GM21367 (cell line): ENCODE measurements around the gene NFATC1.
A peak's percentile ranks its signal among the peaks of the same experiment; 100 is the strongest.

Source experiments
- ATAC-seq: cut with Tn5 transposase; IDR thresholded peaks from one replicate; pipeline ENCODE4 v1.9.1; 2021; ENCODE audit not compliant: unreplicated experiment

Gene NFATC1

DNA sequence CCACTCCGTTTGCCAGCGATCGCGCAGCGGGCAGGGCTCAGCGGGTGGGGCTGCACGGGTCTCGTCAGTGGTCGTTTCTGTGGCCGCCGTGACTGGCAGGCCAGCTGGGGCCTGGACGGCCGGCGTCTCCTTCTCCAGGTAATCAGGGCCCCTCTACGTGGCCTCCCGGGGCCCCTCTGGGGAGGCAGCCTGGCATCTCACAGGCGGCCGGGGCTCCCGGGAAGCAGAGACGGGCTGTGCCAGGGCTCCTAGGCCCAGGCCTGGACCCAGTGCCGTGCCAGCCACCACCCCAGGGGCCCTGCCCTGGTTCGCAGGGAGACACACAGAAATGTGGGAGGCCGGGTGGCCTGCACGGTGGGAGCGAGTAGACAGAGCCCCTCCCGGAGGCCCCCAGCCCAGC lies 59.5 kb downstream of the NFATC1 start:
- ATAC-seq = no peak

DNA sequence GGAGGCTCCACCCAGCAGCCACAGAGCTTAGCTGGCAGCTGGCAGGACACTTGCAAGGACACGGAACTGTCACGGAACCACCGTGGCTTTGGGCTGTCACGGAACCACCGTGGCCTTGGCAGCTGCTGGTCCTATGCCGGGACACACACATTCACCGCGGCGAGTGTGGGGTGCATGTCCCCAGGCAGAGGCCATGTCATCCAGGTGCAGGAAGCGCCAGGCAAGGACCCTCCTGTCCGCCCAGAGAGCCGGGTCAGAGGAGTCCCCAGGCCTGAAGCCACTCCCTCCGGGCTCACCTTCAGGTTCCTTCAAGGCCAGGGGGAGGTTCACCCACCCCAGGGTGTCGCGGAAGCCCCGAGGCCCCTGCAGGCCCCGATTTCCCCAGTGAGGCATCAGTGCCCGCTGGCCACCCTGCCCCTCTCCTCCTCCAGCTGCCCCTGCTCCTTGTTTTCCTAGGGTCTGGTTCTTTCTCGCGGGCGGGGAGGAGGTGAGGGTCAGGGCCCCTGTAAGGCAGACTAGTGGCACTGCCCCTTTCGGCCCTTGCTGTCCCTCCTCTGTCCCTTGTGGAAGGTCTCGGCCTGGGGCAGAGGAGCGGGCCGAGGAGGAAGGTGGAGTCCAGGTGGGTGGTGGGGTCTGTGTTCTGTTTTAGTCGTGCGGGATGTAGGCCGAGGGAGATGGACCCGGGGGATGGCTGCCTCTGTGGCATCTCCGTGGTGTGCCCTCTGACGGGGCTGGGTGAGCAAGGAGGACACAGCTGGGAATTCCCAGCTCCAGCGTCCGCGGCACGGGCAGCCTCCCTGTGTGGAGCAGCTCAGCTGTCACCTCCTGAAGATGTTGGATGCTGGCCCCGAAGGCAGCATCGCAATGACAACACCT lies 60.6 kb downstream of the NFATC1 start:
- ATAC-seq = no peak

DNA sequence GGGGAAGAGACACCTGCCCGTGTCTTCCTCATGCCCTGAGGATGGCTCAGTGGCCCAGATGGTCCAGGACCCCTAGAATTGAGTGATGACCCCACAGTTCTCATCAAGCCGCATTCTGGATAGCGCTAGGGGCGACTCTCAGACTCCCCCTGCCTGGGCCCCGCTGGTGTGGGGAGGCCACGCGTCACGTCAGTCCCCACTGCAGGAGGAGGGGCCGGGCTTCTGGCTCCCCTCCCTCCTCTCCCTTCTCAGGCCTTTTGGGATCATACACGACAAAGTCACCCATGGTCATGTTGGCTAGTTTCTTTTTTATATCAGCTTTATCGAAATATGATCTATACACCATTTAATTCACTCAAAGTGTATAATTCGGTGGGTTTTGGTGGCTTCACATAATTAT lies 61.5 kb downstream of the NFATC1 start:
- no peak for ATAC-seq

DNA sequence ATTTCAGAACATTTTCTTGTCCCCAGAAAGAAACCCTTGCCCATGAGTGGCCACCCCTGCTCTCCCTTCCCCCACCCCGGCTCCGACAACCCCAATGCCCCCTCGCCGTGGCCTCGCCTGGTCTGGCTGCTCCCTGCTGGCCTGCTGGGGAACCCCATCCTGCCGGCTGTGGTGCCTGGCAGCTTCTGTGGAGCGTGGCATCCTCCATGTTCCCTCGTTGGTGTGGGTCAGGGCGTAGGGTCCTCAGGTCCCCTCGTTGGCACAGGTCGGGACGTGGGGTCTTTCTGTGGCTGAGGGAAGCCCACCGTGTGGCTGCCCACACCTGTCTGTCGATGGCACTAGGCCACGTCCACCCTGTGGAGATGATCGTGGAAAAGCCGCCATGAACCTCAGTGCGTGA lies 61.9 kb downstream of the NFATC1 start:
- ATAC-seq = no peak

DNA sequence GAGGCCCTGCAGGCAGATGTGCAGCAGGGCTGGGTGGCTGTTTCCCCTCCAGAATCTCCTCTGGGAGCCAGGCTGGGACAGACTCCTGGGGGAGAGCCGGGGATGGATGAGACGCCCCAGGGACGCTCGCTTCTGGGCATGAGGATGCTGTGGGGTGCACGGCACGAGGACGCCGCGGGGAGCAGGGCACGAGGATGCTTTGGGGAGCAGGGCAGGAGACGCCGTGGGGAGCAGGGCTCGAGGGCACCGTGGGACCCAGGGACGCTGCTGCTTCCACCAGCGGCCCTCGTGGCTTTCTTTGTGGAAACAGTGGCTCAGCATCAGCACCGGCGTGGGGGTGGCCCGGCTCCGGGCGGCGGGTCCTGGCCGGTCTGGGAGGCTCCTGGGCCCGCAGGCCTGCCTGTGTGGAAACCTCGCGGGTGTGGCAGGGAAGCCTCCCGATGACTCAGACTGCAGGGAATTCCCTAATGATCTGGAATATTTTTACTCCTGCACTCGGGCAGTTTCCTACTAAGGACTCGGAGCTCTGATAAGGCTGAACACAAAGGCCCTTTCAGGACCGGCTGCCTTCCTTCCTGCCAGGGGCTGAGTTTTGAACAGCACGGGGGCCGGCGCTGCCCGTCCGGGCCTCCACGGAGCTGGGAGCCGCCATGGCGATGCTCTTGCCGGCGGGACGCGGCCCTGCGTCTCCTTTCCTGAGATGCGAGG lies 62.6 kb downstream of the NFATC1 start:
- ATAC-seq = no peak

DNA sequence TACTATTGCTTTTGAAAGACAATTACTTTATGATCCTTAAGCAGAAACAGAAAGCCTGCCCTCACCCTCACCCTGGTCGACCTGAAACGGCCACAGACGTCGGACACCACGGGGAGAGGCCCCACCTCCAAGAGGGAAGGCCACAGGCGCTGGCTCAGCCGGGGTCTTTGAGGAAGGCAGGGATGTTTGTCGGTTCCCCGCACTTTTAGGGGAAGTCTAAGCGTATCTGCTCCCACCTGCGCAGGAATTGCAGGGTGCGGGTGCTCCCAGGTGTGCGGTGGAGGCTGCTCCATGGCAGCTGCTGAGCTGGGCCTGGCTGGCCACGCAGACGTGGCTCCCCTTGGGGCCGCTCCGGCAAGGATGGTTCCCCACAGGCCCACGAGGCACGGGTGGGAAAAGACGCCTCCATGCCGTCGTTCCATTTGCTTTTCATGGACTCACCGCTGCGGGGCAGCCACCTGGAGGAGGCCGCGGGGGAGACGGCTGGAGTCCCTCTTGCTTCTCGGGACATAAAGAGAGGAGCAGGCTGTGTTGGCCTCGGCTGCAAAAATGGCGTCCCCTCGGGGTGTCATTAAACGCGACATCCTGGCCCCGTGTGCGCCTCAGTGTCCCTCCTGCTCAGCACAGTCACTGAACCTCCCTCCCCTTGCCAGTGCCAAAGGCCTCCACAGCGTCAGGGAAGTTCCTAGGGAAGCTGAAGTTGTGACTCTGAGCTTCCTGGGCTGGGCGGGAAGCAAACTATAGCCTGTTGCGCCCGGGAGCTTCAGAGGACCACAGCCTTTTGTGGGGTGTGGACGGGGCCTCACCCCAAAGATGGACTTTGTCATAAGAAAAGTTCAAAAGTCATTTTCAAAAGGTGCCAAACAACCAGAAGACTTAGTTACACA lies 63.4 kb downstream of the NFATC1 start:
- ATAC-seq = no peak

DNA sequence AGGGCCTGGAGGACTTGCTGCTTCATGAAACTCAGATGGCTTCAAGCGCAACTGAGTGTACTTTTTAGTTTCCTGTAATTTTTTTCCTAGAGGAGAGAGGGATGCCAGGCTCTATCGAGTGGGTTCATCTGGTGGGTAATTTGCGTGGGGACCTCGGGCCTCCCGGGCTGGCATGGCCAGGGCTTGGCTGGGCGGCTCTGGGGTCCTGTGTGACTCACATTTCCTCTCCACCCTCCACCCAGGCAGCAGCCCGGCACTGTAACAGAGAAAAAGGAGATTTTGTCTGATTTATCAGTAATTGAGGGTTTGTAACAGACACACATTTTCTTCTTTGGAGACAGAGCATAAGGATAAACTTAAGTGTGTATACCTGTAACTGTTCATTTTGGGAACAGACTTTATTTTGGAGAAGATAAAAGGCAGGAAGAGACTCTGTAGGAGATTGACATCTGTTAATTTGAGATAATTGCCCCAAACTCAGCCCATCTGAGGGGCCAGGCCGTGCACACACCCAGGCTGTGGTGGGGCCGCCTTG lies 64.3 kb downstream of the NFATC1 start:
- ATAC-seq = no peak

DNA sequence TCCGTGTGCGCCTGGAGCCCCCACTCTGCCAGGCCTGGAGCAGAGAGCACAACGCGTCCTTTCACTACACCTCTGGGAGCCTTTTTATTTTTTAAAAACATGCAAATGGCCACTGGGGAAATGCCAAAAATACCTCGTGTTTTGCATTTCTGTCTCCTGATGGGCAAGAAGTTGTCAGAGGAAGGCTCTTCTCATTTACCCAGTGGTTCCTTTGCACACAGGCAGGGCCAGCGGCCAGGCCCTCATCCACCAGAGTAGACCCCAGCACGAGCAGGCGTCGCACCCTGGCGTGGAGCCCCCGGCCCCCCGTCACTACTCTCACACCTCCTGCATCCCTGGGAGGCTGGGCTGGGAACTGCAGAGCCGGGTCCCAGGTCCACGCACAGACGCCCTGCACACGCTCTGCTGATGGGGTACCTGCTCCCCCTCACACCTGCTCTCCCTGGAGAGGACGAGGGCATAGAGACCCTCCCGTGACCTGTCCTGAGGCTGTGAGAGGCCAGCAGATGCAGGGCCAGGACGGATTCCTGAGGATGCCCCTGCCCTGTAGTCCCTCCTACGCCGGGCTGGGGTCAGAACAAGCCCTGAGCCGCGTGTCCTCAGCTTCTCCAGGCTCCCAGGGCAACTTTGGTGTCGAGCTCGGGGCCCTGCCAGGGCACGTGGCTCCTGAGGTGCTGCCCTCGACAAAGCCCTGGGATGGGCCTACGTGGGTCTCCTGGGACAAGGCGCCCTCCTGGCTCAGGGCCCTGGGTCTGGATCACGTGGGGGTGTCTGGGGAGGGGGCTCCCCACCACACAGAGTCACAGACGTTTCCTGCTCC lies 65.0 kb downstream of the NFATC1 start:
- peak; percentile 68 for ATAC-seq

DNA sequence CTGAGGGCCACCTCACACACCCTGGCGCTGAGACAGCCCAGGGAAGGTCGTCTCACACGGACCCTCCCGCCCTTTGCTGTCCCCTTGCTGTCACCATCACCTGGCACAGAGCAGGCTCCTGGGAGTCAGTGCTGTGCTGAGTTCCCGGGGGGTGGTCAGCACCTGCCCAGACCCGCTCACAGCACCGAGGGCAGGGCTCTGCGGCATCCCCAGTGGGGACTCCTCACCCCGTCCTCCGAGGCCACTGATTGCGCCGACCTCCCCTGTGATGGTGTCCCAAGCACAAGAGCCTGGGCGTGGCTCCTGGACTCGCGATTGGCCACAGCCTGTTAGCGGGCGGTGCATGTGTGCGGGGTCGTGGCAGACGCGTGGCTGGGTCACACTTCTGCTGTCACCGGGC lies 65.9 kb downstream of the NFATC1 start:
- no peak for ATAC-seq

DNA sequence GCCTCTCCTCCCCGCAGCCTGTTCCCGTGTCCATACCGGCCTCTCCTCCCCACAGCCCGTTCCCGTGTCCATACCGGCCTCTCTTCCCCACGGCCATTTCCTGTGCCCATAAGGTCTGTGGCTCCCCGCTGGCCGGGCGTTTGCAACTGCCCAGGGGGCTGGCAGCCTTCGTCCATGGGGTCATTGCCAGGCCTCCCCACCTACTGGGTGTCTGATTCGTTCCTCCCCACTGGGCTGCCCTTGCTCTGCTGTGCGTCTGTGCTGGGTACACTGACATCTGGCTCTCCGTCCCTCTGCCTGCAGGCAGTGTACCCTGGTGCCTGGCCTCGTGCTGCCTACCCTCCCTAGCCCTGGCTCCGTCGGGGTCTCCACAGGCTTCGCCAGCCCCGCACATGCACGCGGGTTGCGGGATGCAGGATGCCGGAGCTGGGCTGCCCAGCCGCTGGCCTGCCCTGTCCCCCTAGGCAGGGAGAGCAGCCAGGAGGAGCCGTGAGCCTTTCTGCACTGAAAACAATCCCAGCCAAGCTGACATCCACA lies 67.8 kb downstream of the NFATC1 start:
- ATAC-seq = no peak

DNA sequence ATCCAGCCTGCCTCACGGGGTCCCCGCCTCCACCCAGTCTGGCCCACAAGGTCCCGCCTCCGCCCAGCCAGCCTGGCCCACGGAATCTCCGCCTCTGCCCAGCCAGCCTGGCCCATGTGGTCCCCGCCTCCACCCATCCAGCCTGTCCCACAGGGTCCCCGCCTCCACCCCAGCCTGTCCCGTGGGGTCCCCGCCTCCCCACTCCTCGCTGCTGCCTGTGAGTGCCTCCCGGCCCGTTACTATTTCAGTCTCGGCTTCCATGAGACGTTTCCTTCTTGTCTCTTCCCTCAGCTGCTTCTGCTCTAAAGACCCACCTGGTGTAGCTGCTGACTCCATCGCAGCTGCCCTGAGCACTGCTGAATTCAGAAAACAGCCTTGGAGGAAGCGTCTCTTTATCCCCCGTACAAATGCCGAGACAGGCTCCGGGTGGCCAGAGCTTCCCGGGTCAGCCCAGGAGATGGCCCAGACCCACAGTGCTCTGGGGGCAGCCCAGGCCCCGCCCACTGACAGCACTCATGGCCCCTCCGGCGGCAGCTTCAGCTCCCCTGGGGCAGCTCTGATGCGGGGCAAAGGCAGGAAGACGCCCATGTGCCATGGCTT lies 69.8 kb downstream of the NFATC1 start:
- ATAC-seq = peak; percentile 64

DNA sequence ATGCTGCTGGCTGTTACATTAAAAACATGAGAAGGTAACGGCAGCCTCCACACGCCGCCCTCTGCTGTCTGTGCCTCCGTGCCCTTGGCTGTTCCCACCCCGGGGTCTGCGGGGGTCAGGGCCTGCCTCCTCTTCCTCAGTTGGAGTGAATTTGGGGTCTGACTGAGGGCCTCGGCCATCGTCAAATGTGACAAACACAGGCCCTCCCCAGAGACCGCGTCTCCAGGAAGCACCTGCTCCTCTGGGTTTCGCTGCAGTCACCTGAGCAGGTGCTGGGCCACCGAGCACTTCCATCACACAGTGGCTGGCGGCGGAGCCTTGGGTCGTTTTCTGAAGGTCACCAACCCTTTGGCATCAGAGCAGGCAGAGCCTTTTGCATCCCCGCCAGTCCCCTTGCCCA lies 70.9 kb downstream of the NFATC1 start:
- peak; percentile 46 for ATAC-seq

DNA sequence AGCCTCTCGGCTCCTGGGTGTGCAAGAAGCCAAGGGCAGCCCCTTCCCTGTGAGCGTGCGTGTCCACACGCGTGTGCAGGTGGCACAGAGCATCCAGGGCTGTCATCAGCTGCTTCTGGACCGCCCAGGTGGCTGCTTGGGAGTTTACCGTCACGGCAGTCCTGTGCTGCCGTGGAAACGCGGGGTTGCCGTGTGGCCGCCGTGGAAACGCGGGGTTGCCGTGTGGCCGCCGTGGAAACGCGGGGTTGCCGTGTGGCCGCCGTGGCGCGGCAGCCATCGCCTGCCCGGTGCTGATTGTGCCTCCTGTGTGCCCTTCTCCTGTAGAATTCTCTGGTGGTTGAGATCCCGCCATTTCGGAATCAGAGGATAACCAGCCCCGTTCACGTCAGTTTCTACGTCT lies 71.4 kb downstream of the NFATC1 start:
- no peak for ATAC-seq

DNA sequence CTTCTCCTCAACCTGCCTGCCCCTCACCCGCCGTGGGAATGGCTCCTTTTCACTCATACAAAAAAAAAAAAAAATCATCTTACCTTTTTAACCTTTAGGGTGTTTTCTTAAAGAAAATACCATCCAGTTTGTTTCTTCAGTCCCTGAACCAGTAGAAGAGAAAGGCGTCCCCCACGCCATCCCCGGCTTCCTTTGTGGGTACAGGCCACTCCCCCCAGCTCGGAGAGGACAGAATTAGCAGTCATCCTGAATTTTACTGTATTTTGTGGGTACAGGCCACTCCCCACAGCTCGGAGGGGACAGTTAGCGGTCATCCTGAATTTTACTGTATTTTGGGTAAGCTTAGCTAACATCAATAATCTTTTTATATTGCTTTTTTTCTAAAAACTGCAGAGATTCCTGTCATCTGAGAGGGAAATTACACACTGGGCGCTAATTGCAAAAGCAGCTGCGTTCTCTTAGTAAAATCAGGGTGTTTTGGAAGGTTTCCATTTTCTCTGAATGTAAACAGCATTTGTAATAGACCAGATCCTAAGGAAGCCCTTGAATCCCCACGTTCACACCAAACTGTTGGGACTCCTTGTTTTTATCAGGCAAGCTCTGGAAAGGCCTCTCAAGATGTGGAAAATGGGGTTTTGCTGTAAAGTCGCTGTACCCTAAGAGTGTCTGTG lies 72.5 kb downstream of the NFATC1 start:
- no peak for ATAC-seq

DNA sequence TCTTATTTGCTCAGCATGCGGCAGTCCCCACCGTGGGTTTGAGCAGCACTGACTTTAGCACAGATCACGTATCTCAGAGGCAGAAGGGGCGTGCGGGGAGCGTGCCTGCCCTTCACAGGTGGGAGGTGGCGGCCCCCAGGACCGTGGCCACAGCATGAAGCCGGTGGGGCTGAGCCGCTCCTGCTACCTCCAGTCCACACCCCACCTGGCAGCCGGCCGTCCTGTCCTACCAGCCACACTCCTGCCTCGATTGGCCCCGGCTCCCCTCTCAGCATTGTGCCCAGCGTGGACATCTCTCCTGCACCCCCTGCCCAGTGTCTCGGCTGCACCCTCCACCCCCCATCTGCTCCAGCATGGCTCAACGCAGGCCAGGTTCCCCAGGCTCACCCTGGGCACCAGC lies 73.6 kb downstream of the NFATC1 start:
- no peak for ATAC-seq

DNA sequence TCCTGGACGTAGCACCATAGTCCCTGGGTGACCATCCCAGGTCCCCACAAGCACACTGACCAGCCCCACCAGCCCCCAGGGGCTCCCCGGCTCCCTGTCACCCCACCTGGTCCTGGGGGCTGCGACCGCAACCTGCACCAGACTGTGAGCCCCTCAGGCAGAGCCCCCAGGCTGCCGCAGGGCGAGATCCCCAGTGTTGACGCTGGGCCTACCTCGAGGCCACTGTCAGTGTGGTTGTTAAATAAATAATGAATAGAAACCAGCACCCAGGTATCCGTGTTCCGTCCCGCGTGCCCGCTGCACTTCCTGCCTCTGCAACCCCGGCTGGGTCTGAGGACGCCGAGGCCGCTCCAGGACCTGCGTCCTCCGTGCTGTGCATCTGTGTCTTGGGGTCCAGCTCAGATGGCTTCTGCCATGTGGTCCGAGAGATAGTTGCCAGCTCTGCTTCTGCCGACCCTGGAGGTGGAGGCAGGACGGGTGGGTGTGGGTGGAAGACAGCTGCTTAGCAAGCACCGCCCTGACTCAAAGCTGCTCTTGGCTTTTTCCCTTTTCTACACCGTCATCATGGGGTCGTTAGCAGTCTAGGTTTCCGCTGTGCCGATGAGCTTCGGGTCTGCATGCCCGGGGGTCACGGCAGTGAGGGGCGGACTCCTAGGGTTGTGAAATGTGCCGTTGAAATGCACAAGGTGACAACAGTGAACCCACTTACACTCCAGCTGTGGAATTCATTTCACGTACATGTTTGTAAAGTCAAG lies 74.2 kb downstream of the NFATC1 start:
- no peak for ATAC-seq

DNA sequence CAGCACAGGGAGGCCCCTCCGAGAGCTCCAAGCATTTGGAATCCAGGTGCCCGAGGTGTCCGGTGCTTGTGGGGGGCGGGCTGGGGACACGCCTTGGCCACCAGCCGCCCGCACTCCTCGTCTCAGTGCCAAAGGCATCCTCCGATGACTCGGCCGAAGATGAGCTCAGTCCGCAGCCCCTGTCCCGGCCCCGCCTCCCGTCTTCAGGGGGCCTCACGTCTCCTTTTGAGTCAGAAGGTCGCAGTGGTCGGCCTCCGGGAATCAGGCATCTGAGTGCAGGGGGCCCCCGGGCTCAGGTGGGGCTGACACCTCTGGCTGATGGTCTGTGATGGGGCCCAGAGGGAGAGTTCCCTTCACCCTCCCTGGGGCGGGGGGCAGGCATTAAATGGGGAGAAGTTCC lies 74.8 kb downstream of the NFATC1 start:
- no peak for ATAC-seq

DNA sequence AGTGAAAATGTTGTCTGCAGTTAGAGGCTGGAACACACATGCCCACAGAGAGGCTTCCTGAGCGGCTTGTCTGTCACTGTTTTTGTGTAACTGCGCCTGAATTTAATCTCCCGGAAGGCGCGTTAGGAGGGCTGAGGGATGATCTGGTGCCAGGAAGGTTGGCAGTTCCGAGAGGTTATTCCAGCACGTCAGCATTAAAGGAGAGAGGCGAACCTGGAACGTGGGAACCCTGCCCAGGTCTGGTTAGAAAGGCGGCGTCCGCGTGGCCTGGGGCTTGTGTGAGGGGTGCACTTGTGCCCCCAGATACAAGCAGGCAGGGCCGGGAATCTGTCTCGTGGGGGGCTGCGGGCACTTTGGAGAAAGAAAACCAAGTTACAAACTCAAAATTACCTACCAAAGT lies 75.3 kb downstream of the NFATC1 start:
- no peak for ATAC-seq
